Measurements from ENCODE around the gene PGRMC2.

PGRMC2 gene

GRCh38 chr4:128287141-128287870, at the start of gene PGRMC2:
TSS of gene PGRMC2 (minus strand) at chr4:128287813. CDS start at chr4:128287790, 23 bp downstream.
- Mint-ChIP-seq H3K4me1 (peaks cover 46% of the 10 kb centered on the region), H3K4me3 (peak within 1 kb of the TSS; percentile 88), H3K27ac (peak within 1 kb of the TSS; percentile 93), H3K36me3 (peaks cover 3% of the 10 kb centered on the region), H3K9me3 (no peaks in the 10 kb centered on the region), H3K27me3 (no peaks in the 10 kb centered on the region)

GRCh38 chr4:128335541-128335940, 47.9 kb upstream of the PGRMC2 start:
- no peak overlapping the region for H3K4me3 Mint-ChIP-seq

GRCh38 chr4:128334256-128334655, 46.6 kb upstream of the PGRMC2 start:
- H3K27me3 Mint-ChIP-seq = no peaks in the 10 kb centered on the region
- no peaks in the 10 kb centered on the region for H3K9me3 Mint-ChIP-seq
- no peak overlapping the region for H3K27ac Mint-ChIP-seq
- H3K4me3 Mint-ChIP-seq = no peak overlapping the region
- peaks cover 20% of the 10 kb centered on the region for H3K36me3 Mint-ChIP-seq
- no peaks in the 10 kb centered on the region for H3K4me1 Mint-ChIP-seq

More at GRCh38 chr4:128335541-128335940, 47.9 kb upstream of the PGRMC2 start:
- H3K36me3 Mint-ChIP-seq = peaks cover 14% of the 10 kb centered on the region
- no peak overlapping the region for H3K27ac Mint-ChIP-seq
- no peaks in the 10 kb centered on the region for H3K4me1 Mint-ChIP-seq
- H3K27me3 Mint-ChIP-seq = no peaks in the 10 kb centered on the region
- H3K9me3 Mint-ChIP-seq = no peaks in the 10 kb centered on the region

GRCh38 chr4:128333309-128334018, 45.9 kb upstream of the PGRMC2 start:
- Mint-ChIP-seq H3K9me3 (no peaks in the 10 kb centered on the region), H3K36me3 (peaks cover 19% of the 10 kb centered on the region), H3K4me1 (no peaks in the 10 kb centered on the region), H3K27ac (no peak overlapping the region), H3K4me3 (no peak overlapping the region), H3K27me3 (no peaks in the 10 kb centered on the region)

- no peaks in the 10 kb centered on the region for H3K27me3 Mint-ChIP-seq
- H3K4me3 Mint-ChIP-seq = no peak overlapping the region
- H3K36me3 Mint-ChIP-seq = peaks cover 24% of the 10 kb centered on the region
- H3K27ac Mint-ChIP-seq = no peak overlapping the region
- no peaks in the 10 kb centered on the region for H3K4me1 Mint-ChIP-seq
- no peaks in the 10 kb centered on the region for H3K9me3 Mint-ChIP-seq
Measured at GRCh38 chr4:128332081-128332480, 44.5 kb upstream of the PGRMC2 start.

- Mint-ChIP-seq H3K27me3 (no peaks in the 10 kb centered on the region), H3K9me3 (no peaks in the 10 kb centered on the region), H3K36me3 (peaks cover 23% of the 10 kb centered on the region), H3K4me1 (no peaks in the 10 kb centered on the region), H3K27ac (no peak overlapping the region), H3K4me3 (no peak overlapping the region)
Measured at GRCh38 chr4:128329638-128330037, 42.0 kb upstream of the PGRMC2 start.

- no peaks in the 10 kb centered on the region for H3K9me3 Mint-ChIP-seq
- no peak overlapping the region for H3K4me3 Mint-ChIP-seq
- H3K4me1 Mint-ChIP-seq = no peaks in the 10 kb centered on the region
- no peak overlapping the region for H3K27ac Mint-ChIP-seq
- H3K36me3 Mint-ChIP-seq = peaks cover 21% of the 10 kb centered on the region
- no peaks in the 10 kb centered on the region for H3K27me3 Mint-ChIP-seq
Measured at GRCh38 chr4:128328106-128328505, 40.5 kb upstream of the PGRMC2 start.

GRCh38 chr4:128323401-128323800, 35.8 kb upstream of the PGRMC2 start:
- H3K27ac Mint-ChIP-seq = no peak overlapping the region
- H3K9me3 Mint-ChIP-seq = no peaks in the 10 kb centered on the region
- no peaks in the 10 kb centered on the region for H3K4me1 Mint-ChIP-seq
- no peak overlapping the region for H3K4me3 Mint-ChIP-seq
- peaks cover 8% of the 10 kb centered on the region for H3K36me3 Mint-ChIP-seq
- no peaks in the 10 kb centered on the region for H3K27me3 Mint-ChIP-seq

GRCh38 chr4:128322986-128323385, 35.4 kb upstream of the PGRMC2 start:
- H3K36me3 Mint-ChIP-seq = peaks cover 6% of the 10 kb centered on the region
- no peaks in the 10 kb centered on the region for H3K4me1 Mint-ChIP-seq
- H3K4me3 Mint-ChIP-seq = no peak overlapping the region
- no peaks in the 10 kb centered on the region for H3K27me3 Mint-ChIP-seq
- H3K9me3 Mint-ChIP-seq = no peaks in the 10 kb centered on the region
- H3K27ac Mint-ChIP-seq = no peak overlapping the region

- Mint-ChIP-seq H3K36me3 (peaks cover 6% of the 10 kb centered on the region), H3K27me3 (no peaks in the 10 kb centered on the region), H3K4me1 (no peaks in the 10 kb centered on the region), H3K4me3 (no peak overlapping the region), H3K27ac (no peak overlapping the region), H3K9me3 (no peaks in the 10 kb centered on the region)
Measured at GRCh38 chr4:128322311-128322710, 34.7 kb upstream of the PGRMC2 start.

GRCh38 chr4:128320656-128321055, 33.0 kb upstream of the PGRMC2 start:
- H3K27ac Mint-ChIP-seq = no peak overlapping the region
- H3K9me3 Mint-ChIP-seq = no peaks in the 10 kb centered on the region
- peaks cover 14% of the 10 kb centered on the region for H3K36me3 Mint-ChIP-seq
- no peak overlapping the region for H3K4me3 Mint-ChIP-seq
- H3K4me1 Mint-ChIP-seq = no peaks in the 10 kb centered on the region
- H3K27me3 Mint-ChIP-seq = no peaks in the 10 kb centered on the region

- Mint-ChIP-seq H3K4me3 (no peak overlapping the region), H3K27me3 (no peaks in the 10 kb centered on the region), H3K36me3 (peaks cover 22% of the 10 kb centered on the region), H3K9me3 (no peaks in the 10 kb centered on the region), H3K27ac (no peak overlapping the region), H3K4me1 (no peaks in the 10 kb centered on the region)
Measured at GRCh38 chr4:128315756-128316520, 28.3 kb upstream of the PGRMC2 start.

GRCh38 chr4:128311659-128312403, 24.2 kb upstream of the PGRMC2 start:
- no peaks in the 10 kb centered on the region for H3K4me1 Mint-ChIP-seq
- H3K4me3 Mint-ChIP-seq = no peak overlapping the region
- no peaks in the 10 kb centered on the region for H3K9me3 Mint-ChIP-seq
- H3K36me3 Mint-ChIP-seq = peaks cover 15% of the 10 kb centered on the region
- H3K27me3 Mint-ChIP-seq = no peaks in the 10 kb centered on the region
- no peak overlapping the region for H3K27ac Mint-ChIP-seq

GRCh38 chr4:128310266-128310697, 22.7 kb upstream of the PGRMC2 start:
- H3K27me3 Mint-ChIP-seq = no peaks in the 10 kb centered on the region
- H3K27ac Mint-ChIP-seq = no peak overlapping the region
- no peaks in the 10 kb centered on the region for H3K4me1 Mint-ChIP-seq
- H3K36me3 Mint-ChIP-seq = peaks cover 8% of the 10 kb centered on the region
- H3K9me3 Mint-ChIP-seq = no peaks in the 10 kb centered on the region
- H3K4me3 Mint-ChIP-seq = no peak overlapping the region

GRCh38 chr4:128309585-128309984, 22.0 kb upstream of the PGRMC2 start:
- no peak overlapping the region for H3K27ac Mint-ChIP-seq
- no peaks in the 10 kb centered on the region for H3K27me3 Mint-ChIP-seq
- H3K4me1 Mint-ChIP-seq = no peaks in the 10 kb centered on the region
- no peaks in the 10 kb centered on the region for H3K9me3 Mint-ChIP-seq
- peaks cover 6% of the 10 kb centered on the region for H3K36me3 Mint-ChIP-seq
- H3K4me3 Mint-ChIP-seq = no peak overlapping the region

Measured in activated naive CD4-positive, alpha-beta T cell treated with anti-CD3 and anti-CD28 coated beads, Interleukin-2, amount 50 U/mL, for 24 hours (primary cell).